IPS-18a (cell line): Measurements from ENCODE around the gene EYS.

Experiments
- H3K27ac ChIP-seq: one replicate; pipeline ENCODE4 v1.5.1; 2013; ENCODE audit warnings: low read length
- H3K27me3 ChIP-seq: one replicate; pipeline ENCODE4 v1.6.1; 2013; ENCODE audit warnings: mild to moderate bottlenecking, low read length; ENCODE audit not compliant: control insufficient read depth, insufficient read depth
- H3K36me3 ChIP-seq: one replicate; pipeline ENCODE4 v1.6.1; 2013; ENCODE audit warnings: low read depth, low read length; ENCODE audit not compliant: control insufficient read depth
- H3K4me1 ChIP-seq: one replicate; pipeline ENCODE4 v1.6.1; 2013; ENCODE audit warnings: low read depth, low read length; ENCODE audit not compliant: control insufficient read depth
- H3K4me3 ChIP-seq: one replicate; pipeline ENCODE4 v1.5.1; 2013; ENCODE audit warnings: low read length
- H3K9ac ChIP-seq: one replicate; pipeline ENCODE4 v1.6.1; 2013; ENCODE audit warnings: mild to moderate bottlenecking, low read length, moderate library complexity
- H3K9me3 ChIP-seq: one replicate; pipeline ENCODE4 v1.6.1; 2013; ENCODE audit warnings: low read depth, low read length; ENCODE audit not compliant: control insufficient read depth

EYS gene

DNA sequence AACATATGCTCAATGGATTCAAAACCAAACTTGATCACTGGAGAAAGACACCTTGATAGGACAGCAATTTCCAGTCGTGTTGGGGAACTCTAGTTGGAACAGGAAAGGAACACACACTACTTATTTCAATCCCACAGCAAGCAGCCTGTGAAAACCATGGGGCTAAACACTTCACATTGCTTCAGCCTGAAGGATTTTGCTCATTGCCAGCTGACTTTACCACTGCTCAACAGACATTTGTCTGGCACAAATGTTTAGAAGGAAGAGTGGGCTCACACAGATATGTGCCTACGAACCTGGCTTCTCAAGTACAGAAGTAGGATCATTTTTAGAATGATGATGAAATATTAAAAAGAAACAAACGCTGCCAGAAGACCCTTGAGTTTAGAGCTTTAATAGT lies 1473.3 kb downstream of the EYS start:
- no peaks in the 10 kb centered on the region for H3K36me3 ChIP-seq
- H3K4me1 ChIP-seq: no peaks in the 10 kb centered on the region
- H3K27me3 ChIP-seq: no peaks in the 10 kb centered on the region
- H3K9ac ChIP-seq: no peak overlapping the region
- no peak overlapping the region for H3K4me3 ChIP-seq
- no peak overlapping the region for H3K27ac ChIP-seq
- no peaks in the 10 kb centered on the region for H3K9me3 ChIP-seq

DNA sequence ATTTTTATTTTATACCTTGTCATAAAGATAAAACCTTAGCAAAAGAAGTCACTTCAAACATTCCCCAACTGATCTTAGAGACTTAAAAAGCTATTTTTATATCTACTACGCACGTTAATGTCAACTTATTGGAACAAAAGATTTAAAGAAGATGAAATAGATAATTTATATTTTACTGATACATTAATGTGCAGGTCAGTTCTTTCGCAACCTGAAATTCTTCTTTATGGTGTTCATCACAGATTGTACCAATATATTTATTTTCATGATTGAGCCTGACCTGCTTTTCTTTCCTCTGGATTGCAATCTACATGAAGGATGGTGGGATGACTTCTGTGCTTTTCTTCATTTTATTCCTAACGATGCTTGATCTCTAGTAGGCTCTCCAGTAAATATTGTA lies 1475.1 kb downstream of the EYS start:
- H3K4me1 ChIP-seq: no peaks in the 10 kb centered on the region
- H3K9ac ChIP-seq: no peak overlapping the region
- no peaks in the 10 kb centered on the region for H3K9me3 ChIP-seq
- no peak overlapping the region for H3K27ac ChIP-seq
- H3K36me3 ChIP-seq: no peaks in the 10 kb centered on the region
- H3K27me3 ChIP-seq: no peaks in the 10 kb centered on the region
- H3K4me3 ChIP-seq: no peak overlapping the region

GRCh38 chr6:64230530-64230929 lies 1476.5 kb downstream of the EYS start:
- no peak overlapping the region for H3K27ac ChIP-seq
- H3K36me3 ChIP-seq: no peaks in the 10 kb centered on the region
- no peaks in the 10 kb centered on the region for H3K27me3 ChIP-seq
- no peak overlapping the region for H3K9ac ChIP-seq
- H3K4me1 ChIP-seq: no peaks in the 10 kb centered on the region
- H3K9me3 ChIP-seq: no peaks in the 10 kb centered on the region
- no peak overlapping the region for H3K4me3 ChIP-seq

DNA sequence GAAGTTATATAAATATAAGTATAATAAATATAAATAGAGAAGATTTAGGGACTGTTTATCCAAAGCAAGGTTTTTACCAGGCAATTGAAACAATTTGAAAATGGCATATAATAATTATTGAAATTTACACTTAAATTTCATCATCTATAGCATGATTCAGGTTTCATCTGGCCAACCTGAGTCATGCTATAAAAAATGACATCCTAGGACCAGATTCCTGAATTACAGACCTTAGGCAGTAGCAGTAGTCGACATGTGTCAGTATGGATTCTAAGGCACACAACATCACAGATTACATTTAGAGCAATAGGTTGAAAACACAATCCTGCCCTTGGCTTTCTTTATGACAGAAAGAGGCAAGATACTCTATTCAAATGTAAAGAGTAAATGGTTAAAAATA lies 1479.2 kb downstream of the EYS start:
- Histone ChIP-seq H3K27ac (no peak overlapping the region), H3K27me3 (no peaks in the 10 kb centered on the region), H3K9me3 (no peaks in the 10 kb centered on the region), H3K9ac (no peak overlapping the region), H3K36me3 (no peaks in the 10 kb centered on the region), H3K4me3 (no peak overlapping the region), H3K4me1 (no peaks in the 10 kb centered on the region)

DNA sequence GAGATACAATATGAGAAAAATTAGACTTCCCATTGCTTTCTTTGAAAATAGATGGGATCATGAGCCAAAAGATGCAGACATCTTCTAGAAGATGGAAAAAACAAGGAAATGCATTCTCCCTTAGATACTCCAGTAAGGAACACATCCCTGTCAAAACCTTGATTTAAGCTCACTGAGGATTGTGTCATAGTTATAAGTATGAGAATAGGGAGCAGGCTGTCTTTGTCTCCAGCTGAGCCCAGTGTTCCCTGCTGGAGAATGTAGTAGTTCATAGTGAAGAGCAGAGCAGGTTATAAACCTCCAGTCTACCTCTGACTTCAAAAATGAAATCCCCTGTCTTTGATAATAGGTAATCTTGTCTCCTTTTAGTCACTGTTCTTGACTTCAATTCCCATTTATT lies 1481.5 kb downstream of the EYS start:
- Histone ChIP-seq H3K27me3 (no peaks in the 10 kb centered on the region), H3K4me3 (no peak overlapping the region), H3K36me3 (no peaks in the 10 kb centered on the region), H3K9me3 (no peaks in the 10 kb centered on the region), H3K27ac (no peak overlapping the region), H3K9ac (no peak overlapping the region), H3K4me1 (no peaks in the 10 kb centered on the region)

DNA sequence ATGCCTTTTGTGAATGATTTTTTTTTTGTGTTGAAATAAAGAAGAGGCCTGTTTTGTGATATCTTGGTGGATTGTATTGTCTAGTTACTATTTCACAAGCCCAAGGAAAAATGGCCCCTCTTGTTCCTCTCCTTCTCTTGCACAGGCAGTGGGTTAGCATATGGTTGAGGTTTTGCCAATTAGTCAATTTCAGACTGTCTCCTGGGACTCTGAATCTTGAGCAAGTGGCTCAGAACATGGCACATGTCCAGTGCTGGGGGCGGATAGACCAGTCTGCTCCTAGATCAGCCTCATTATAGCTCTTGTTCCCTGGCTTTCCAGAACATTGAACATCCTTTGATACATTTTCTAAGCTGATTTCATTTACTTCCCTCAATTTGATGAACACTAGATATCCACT lies 1482.2 kb downstream of the EYS start:
- Histone ChIP-seq H3K27ac (no peak overlapping the region), H3K36me3 (no peaks in the 10 kb centered on the region), H3K9ac (no peak overlapping the region), H3K4me1 (no peaks in the 10 kb centered on the region), H3K9me3 (no peaks in the 10 kb centered on the region), H3K27me3 (no peaks in the 10 kb centered on the region), H3K4me3 (no peak overlapping the region)

GRCh38 chr6:64221776-64222175 lies 1485.2 kb downstream of the EYS start:
- Histone ChIP-seq H3K36me3 (no peaks in the 10 kb centered on the region), H3K27ac (no peak overlapping the region), H3K9ac (no peak overlapping the region), H3K4me1 (no peaks in the 10 kb centered on the region), H3K9me3 (no peaks in the 10 kb centered on the region), H3K27me3 (no peaks in the 10 kb centered on the region), H3K4me3 (no peak overlapping the region)

- H3K4me1 ChIP-seq: no peaks in the 10 kb centered on the region
- no peak overlapping the region for H3K9ac ChIP-seq
- H3K27me3 ChIP-seq: no peaks in the 10 kb centered on the region
- no peak overlapping the region for H3K4me3 ChIP-seq
- H3K9me3 ChIP-seq: no peaks in the 10 kb centered on the region
- no peaks in the 10 kb centered on the region for H3K36me3 ChIP-seq
- H3K27ac ChIP-seq: no peak overlapping the region
These were observed 1486.2 kb downstream of the EYS start for GRCh38 chr6:64220801-64221200.

- Histone ChIP-seq H3K36me3 (no peaks in the 10 kb centered on the region), H3K27me3 (no peaks in the 10 kb centered on the region), H3K4me1 (no peaks in the 10 kb centered on the region), H3K27ac (no peak overlapping the region), H3K9ac (no peak overlapping the region), H3K9me3 (no peaks in the 10 kb centered on the region), H3K4me3 (no peak overlapping the region)
These were observed 1489.1 kb downstream of the EYS start for GRCh38 chr6:64217721-64218620.

GRCh38 chr6:64214373-64214772 lies 1492.7 kb downstream of the EYS start:
- no peak overlapping the region for H3K9ac ChIP-seq
- no peaks in the 10 kb centered on the region for H3K9me3 ChIP-seq
- no peak overlapping the region for H3K4me3 ChIP-seq
- no peak overlapping the region for H3K27ac ChIP-seq
- no peaks in the 10 kb centered on the region for H3K4me1 ChIP-seq
- H3K27me3 ChIP-seq: no peaks in the 10 kb centered on the region
- no peaks in the 10 kb centered on the region for H3K36me3 ChIP-seq

- Histone ChIP-seq H3K9me3 (no peaks in the 10 kb centered on the region), H3K27me3 (no peaks in the 10 kb centered on the region), H3K4me1 (no peaks in the 10 kb centered on the region), H3K27ac (no peak overlapping the region), H3K9ac (no peak overlapping the region), H3K4me3 (no peak overlapping the region), H3K36me3 (no peaks in the 10 kb centered on the region)
These were observed 1493.3 kb downstream of the EYS start for GRCh38 chr6:64213697-64214096.

DNA sequence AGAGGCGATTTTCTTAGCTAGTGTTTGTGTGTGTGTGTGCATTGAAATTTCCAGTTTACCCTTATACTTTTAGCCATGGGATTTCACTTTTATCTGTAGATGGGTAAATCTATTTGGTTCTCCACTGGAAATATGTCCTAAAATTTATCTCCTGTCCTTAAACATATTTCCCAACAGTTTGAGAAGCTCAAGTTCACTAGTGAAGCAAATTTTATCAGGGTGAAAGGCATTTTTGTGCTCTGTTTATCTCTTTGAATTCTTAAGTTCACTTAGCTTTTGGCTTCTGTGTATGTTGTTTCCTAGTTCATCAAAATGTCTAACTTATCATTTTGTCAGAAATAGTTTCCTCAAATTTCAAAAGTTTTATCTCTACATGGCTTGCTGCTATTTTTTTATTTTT lies 1509.8 kb downstream of the EYS start:
- H3K4me3 ChIP-seq: no peak overlapping the region
- no peak overlapping the region for H3K9ac ChIP-seq
- H3K27ac ChIP-seq: no peak overlapping the region
- H3K27me3 ChIP-seq: no peaks in the 10 kb centered on the region
- no peaks in the 10 kb centered on the region for H3K4me1 ChIP-seq
- no peaks in the 10 kb centered on the region for H3K36me3 ChIP-seq
- no peaks in the 10 kb centered on the region for H3K9me3 ChIP-seq
